ENCODE results near the gene AAGAB.

DNA sequence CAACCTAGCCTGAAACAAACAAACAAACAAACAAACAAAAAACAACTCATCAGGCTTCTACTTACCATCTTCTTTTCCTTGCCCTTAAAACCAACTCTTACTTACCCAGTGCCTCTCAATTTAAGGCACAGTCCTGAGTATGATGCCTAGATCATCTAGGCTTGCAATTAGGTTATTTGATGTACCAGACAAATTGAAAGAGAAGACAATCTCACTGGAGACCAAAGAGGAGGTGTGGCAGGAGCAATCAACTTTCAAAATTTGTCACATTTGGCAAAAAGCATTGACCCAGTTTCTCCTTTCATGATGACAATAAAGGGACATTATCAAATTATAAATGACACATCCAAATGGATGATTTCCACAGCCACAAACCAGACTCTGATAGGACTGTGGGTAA is 36.0 kb downstream of the AAGAB start:
- TF ChIP-seq, protein P1, sequence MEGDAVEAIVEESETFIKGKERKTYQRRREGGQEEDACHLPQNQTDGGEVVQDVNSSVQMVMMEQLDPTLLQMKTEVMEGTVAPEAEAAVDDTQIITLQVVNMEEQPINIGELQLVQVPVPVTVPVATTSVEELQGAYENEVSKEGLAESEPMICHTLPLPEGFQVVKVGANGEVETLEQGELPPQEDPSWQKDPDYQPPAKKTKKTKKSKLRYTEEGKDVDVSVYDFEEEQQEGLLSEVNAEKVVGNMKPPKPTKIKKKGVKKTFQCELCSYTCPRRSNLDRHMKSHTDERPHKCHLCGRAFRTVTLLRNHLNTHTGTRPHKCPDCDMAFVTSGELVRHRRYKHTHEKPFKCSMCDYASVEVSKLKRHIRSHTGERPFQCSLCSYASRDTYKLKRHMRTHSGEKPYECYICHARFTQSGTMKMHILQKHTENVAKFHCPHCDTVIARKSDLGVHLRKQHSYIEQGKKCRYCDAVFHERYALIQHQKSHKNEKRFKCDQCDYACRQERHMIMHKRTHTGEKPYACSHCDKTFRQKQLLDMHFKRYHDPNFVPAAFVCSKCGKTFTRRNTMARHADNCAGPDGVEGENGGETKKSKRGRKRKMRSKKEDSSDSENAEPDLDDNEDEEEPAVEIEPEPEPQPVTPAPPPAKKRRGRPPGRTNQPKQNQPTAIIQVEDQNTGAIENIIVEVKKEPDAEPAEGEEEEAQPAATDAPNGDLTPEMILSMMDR (conservative IDR thresholded peaks at IDR 0.05): no peak
- no peak for TF ChIP-seq ZFX (IDR thresholded peaks at IDR 0.05)

Measured in C4-2B (cell line).